H7 (cell line): Measurements from ENCODE around the gene CCDC85C. TPM values are rescaled to one million over a fixed set of nuclear protein-coding genes. Genes with fewer than 3 reads are reported as not detected.

Experiments used
- DNase-seq: peaks from one replicate; pipeline ENCODE4 v3.0.0; 2012
- H3K27me3 ChIP-seq: 2 replicates; pipeline ENCODE4 v1.6.0; 2011; ENCODE audit warnings: mild to moderate bottlenecking, low read length; ENCODE audit not compliant: control insufficient read depth, insufficient read depth
- H3K36me3 ChIP-seq: replicated peaks from 2 replicates; pipeline ENCODE4 v1.5.1; 2011; ENCODE audit warnings: low read length; ENCODE audit not compliant: control insufficient read depth, insufficient read depth
- H3K4me3 ChIP-seq: 2 replicates; pipeline ENCODE4 v1.5.1; 2011; ENCODE audit warnings: low read depth, mild to moderate bottlenecking, control low read depth, low read length, moderate library complexity; ENCODE audit not compliant: insufficient read depth
- total RNA-seq: library from RNA; depleted of rRNA; stranded (reverse); fragments of >200 nt; shearing (Covaris generic); gene quantifications from 2 replicates; pipeline ENCODE4 v1.2.3, GENCODE V29; 2014

Gene CCDC85C
- total RNA-seq, 1 experiment from 2014 or later = 50.2 TPM

GRCh38 chr14:99621948-99622347 is 17.9 kb upstream of the CCDC85C start:
- Histone ChIP-seq H3K27me3 (no peaks in the 10 kb centered on the region), H3K4me3 (no peak overlapping the region), H3K36me3 (no peaks in the 10 kb centered on the region)
- no peak for DNase-seq

- H3K4me3 ChIP-seq = no peak overlapping the region
- H3K36me3 ChIP-seq = no peaks in the 10 kb centered on the region
- no peaks in the 10 kb centered on the region for H3K27me3 ChIP-seq
- DNase-seq = no peak
Observed at GRCh38 chr14:99619835-99620834, 16.1 kb upstream of the CCDC85C start.

DNA sequence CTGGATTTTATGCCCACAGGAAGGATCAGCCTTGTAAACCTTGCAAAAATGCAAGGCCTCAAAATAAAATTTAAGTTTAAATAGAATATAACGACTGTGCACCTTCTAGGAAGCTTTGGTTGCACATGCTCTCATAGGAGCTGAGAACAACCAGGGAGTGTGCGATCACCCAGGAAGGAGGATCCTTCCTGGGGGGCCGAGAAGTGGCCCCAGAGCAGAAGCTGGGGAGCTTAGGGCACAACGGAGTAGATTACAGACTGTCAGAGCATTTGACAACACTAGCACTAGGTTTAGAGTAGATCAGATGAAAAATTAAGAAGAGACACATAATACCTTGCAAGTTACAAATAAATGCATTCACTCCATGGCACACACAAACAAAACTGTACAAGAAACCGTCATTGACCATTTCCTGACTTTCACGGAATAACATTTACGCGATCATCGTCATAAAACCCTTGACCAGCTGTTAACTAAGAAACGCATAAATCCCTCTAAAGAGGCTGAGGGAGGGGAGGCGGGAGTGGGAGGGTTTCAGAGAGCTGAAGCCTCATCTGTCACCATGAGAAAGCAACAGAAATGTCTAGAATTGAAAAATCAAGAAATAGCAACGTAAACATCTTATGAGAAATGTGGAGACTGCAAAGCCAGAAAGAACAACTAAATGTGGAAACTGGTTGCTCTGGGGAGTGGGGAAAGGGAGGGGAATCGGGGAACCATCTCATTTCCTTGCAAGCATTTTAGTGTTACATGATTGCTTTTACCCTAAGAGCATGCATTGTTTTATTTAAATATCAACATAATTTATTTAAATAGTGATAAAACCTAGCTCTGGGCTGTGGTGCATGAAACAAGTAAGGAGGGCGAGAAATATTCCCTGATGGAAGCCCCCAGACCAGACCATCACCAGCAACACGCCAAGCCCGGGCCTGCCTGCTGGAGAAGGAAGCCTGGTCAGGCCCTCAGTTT is 13.1 kb upstream of the CCDC85C start:
- no peaks in the 10 kb centered on the region for H3K36me3 ChIP-seq
- no peaks in the 10 kb centered on the region for H3K27me3 ChIP-seq
- no peak overlapping the region for H3K4me3 ChIP-seq
- no peak for DNase-seq

GRCh38 chr14:99615497-99616157 is 11.6 kb upstream of the CCDC85C start:
- H3K36me3 ChIP-seq = no peaks in the 10 kb centered on the region
- H3K4me3 ChIP-seq = no peak overlapping the region
- DNase-seq = no peak
- H3K27me3 ChIP-seq = no peaks in the 10 kb centered on the region

DNA sequence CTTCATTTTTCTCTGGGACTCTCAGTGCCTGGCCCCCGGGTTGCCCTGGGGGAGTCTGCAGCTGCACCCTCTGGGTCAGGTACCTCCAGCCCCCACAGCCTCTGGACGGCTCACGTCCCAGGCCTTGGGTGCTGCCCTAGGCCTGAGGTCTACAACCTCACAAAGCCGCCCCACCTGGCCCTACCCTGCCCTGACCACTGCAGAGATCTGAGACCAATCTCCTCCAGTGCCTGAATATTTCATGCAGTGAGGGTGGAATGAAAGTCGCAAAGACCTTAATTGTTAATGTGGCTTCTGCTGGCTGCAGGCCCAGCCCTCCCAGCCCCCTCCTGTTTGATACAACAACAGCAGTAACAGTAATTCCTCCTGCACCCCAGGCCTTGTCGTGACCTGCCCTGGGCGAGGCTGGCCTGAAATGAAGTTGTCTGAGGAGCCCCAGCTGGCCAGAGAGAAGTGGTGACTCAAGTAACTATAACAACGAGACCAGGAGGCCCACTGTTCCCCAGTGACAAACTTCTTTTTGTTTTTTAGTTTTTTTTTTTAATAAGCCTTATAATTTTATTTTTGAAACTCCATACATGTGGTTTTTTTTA is 8.8 kb upstream of the CCDC85C start:
- Histone ChIP-seq H3K4me3 (no peak overlapping the region), H3K27me3 (no peaks in the 10 kb centered on the region), H3K36me3 (no peaks in the 10 kb centered on the region)
- DNase-seq = no peak

GRCh38 chr14:99612071-99612737 is 8.2 kb upstream of the CCDC85C start:
- Histone ChIP-seq H3K4me3 (no peak overlapping the region), H3K36me3 (no peaks in the 10 kb centered on the region), H3K27me3 (no peaks in the 10 kb centered on the region)
- no peak for DNase-seq

GRCh38 chr14:99611646-99612045 is 7.6 kb upstream of the CCDC85C start:
- H3K27me3 ChIP-seq = no peaks in the 10 kb centered on the region; the same call in 1 of the 2 replicates

DNA sequence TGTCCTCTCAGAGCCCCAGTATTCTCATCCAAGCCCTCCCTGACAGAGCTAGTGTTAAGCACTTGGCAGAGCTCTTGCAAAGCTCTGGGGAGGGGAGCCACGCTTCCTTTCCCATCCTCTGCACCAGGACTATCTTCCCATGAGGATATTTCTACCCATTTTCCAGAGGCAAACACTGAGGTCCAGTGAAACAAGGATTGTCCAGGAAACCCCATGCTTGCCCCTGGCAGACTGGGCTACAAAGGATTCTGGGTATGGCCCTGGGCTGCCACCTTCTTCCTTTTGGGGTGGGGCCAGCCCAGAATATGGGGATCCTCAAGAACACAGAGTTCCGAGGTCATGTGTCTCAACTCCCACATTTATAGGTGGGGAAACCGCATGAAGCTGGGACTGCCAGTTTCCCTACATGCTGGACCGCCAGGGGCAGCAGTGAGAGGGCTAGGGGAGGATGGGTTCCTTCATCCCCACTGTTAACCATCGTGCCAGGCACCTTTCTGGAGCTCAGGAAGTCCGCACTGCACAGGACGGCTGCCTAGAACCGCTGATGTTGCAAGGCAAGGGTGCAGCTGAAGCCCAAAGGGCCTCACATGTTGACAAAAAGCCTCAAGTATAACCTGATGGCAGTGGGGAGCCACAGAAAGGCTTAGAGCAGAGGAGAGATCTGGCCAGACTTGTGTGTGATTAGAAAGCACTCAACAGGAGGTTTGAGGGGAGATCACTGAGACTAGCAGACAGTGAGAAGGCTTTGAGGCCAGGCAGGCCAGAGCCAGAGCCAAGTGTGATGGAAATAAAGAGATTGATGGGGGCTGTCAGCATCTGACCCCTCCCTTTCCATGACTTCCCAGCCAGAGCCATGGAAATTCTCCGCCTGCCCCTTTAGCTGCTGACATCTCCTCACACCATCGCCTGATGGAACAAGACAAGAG is 5.5 kb upstream of the CCDC85C start:
- H3K27me3 ChIP-seq = peaks cover 6% of the 10 kb centered on the region; the same call in 1 of the 2 replicates
- H3K36me3 ChIP-seq = no peaks in the 10 kb centered on the region
- peak; percentile 79 for DNase-seq
- H3K4me3 ChIP-seq = no peak overlapping the region

More at GRCh38 chr14:99611646-99612045, 7.6 kb upstream of the CCDC85C start:
- Histone ChIP-seq H3K4me3 (no peak overlapping the region), H3K36me3 (no peaks in the 10 kb centered on the region)
- no peak for DNase-seq

DNA sequence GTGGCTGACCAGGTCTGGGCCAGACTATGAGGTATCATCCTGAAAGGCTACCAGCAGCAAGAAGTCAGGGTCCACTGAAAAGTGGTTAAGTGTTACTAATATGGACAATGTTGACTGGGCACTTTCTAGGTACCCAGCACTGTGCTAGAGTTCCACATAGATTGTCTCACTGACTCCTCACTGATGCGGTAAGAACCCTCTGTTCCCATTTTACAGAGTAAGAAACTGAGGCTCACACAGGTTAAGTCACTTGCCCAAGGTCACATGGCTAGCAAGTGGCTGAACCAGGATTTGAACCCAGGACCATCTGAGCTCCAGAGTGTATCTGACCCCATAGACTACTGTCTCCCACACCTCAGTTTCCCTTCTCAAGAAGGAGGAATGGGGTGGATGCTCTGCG is 4.6 kb upstream of the CCDC85C start:
- no peaks in the 10 kb centered on the region for H3K36me3 ChIP-seq
- no peak overlapping the region for H3K4me3 ChIP-seq
- H3K27me3 ChIP-seq = peaks cover 7% of the 10 kb centered on the region
- no peak for DNase-seq

DNA sequence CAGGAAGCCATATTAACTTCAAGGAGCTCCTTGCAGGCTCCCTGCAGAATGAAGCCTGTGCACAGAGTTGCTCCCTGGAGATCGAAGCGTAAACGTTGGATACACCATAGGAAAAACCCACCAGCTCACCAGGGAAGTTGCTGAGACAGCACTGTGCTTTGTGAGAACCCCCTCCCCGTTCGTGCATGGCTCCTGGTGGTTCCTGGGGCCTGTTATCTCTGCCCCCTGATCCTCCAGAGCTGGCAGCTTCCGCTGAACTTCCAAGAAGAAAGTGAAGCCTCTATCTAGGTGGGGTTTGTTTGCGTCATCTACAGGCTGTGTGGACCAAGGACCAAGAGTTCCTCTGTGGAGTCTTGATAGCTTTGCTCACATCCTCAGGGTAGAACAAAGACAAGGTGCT is 2.4 kb upstream of the CCDC85C start:
- Histone ChIP-seq H3K4me3 (no peak overlapping the region), H3K36me3 (no peaks in the 10 kb centered on the region), H3K27me3 (peaks cover 23% of the 10 kb centered on the region)
- no peak for DNase-seq

DNA sequence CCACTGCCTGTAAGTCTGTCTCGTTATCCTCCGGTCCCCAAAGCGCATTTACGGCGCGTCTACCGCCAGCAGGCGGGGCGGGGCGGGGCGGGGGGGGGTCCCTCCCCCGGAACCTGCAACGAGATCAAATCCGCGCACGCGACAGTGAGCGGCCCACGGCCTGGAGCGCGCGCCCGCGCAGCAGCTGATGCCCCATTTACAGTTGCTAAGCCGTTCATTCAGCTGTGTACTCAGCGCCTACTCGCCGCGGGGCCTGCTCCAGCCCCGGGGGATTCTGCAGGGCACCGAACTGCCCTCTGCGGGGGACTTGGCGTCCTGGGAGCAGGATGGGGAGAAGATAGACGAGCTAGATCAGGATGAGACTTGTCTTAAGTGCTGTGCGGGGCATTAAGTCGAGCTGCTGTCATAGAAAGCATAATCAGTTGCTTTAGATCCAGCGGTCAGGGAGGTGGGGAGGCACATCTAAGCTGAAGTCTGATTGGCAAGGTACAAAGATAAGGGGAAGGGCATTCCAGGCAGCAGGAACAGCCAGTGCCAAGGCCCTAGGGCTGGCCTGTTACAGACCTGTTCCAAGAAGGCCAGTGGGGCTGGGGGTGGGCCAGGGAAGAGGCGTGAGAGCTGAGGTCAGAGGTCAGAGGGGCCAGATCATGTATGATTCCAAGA is 1.4 kb upstream of the CCDC85C start:
- peaks cover 23% of the 10 kb centered on the region for H3K27me3 ChIP-seq
- peak; percentile 81 for DNase-seq
- no peaks in the 10 kb centered on the region for H3K36me3 ChIP-seq
- peak overlapping the region; percentile 78 for H3K4me3 ChIP-seq

DNA sequence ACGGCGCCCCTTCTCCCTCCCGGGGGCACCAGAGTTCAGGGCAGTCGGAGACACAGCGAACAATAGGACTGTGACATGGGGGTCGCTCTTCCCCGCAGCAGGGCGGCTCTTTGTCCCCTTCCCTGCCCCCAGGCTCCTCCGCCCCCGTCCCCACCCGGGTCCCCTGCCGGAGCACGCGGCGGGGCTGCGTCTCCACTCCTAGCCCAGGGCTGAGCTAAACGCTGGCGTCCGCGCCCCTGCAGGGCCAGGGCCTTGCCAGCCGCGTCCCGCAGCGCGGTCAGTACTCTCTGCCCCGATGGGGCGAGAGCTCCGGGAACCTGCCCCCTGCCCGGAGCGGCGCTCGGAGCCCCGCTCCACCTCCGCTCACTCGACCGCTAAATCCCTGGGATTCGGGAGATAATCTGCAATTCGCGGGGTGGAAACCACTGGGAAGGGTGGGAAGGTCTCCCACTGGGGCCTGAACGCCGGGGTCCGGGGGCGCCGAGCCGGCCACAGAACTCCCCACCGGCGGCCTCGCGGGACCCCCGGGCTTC is 825 bp upstream of the CCDC85C start:
- peak; percentile 90 for DNase-seq
- no peaks in the 10 kb centered on the region for H3K36me3 ChIP-seq
- H3K27me3 ChIP-seq = peaks cover 23% of the 10 kb centered on the region
- H3K4me3 ChIP-seq = peak overlapping the region; percentile 78
